HepG2 (cell line): Measurements from ENCODE around the gene FAM174C. TPM values are rescaled to one million over a fixed set of nuclear protein-coding genes. Genes with fewer than 3 reads are reported as not detected.

Experiments used
- AHR ChIP-seq: IDR thresholded peaks from 2 replicates; pipeline ENCODE4 v1.6.1; 2018; ENCODE audit warnings: missing genetic modification reagents, missing compliant biosample characterization
- ATF7-NPFF ChIP-seq: sonication (generic); formaldehyde crosslinking; IDR thresholded peaks from 2 replicates; pipeline ENCODE4 v1.8.1; 2023; ENCODE audit warnings: mild to moderate bottlenecking, low read depth, missing genetic modification reagents, moderate library complexity
- DMAP1 ChIP-seq: IDR thresholded peaks from 2 replicates; pipeline ENCODE4 v1.6.1; 2016
- HMG20B ChIP-seq: conservative IDR thresholded peaks from 2 replicates; pipeline ENCODE4 v1.6.1; 2016; ENCODE audit warnings: missing genetic modification reagents, missing compliant biosample characterization
- KMT2A ChIP-seq: sonication (generic); formaldehyde crosslinking; IDR thresholded peaks from 2 replicates; pipeline ENCODE4 v1.4.0; 2020; ENCODE audit warnings: missing genetic modification reagents
- MLLT10 ChIP-seq: sonication (generic); formaldehyde crosslinking; IDR thresholded peaks from 2 replicates; pipeline ENCODE4 v1.4.0; 2020; ENCODE audit warnings: missing genetic modification reagents
- PRDM15 ChIP-seq: sonication (generic); formaldehyde crosslinking; IDR thresholded peaks from 2 replicates; pipeline ENCODE4 v1.4.0; 2020; ENCODE audit warnings: missing genetic modification reagents
- TCF12 ChIP-seq, 2 experiments: fragments of 450-650 bp in 1 of 2; sonication (generic) in 1 of 2; formaldehyde crosslinking in 1 of 2; IDR thresholded peaks; 2 replicates each; pipeline versions ENCODE4 v1.6.1 to v1.8.0; 2017 to 2022; ENCODE audit warnings: antibody characterized with exemption in 1 of 2, mild to moderate bottlenecking in 1 of 2, missing genetic modification reagents in 1 of 2, moderate library complexity in 1 of 2
- XRCC5 ChIP-seq: fragments of 200-400 bp; formaldehyde crosslinking; optimal IDR thresholded peaks from 2 replicates; pipeline ENCODE3; 2017; ENCODE audit warnings: mild to moderate bottlenecking, low read length
- ZNF567 ChIP-seq: sonication (generic); formaldehyde crosslinking; IDR thresholded peaks from 2 replicates; pipeline ENCODE4 v1.8.1; 2023; ENCODE audit warnings: mild to moderate bottlenecking, missing genetic modification reagents, borderline replicate concordance
- ZSCAN25 ChIP-seq: sonication (generic); formaldehyde crosslinking; IDR thresholded peaks from 2 replicates; pipeline ENCODE4 v1.8.0; 2022; ENCODE audit warnings: mild to moderate bottlenecking, missing genetic modification reagents
- ZSCAN5A ChIP-seq: sonication (generic); formaldehyde crosslinking; IDR thresholded peaks from 2 replicates; pipeline ENCODE4 v1.8.0; 2022; ENCODE audit warnings: mild to moderate bottlenecking, missing genetic modification reagents, borderline replicate concordance
- polyA plus RNA-seq, 8 experiments: library from polyadenylated mRNA; depleted of rRNA in 3 of 8; stranded (reverse) in 7 of 8; unstranded in 1 of 8; fragments of >200 nt; fragmentation: Illumina TruSeq in 4 of 8; extraction: Trizol in 4 of 8; gene quantifications; 2 replicates each; pipeline versions ENCODE4 v1.2.1 to v1.2.3, GENCODE V29; 2011 to 2016; ENCODE audit warnings: low read depth in 4 of 8, missing spikeins in 1 of 8, mixed read lengths in 1 of 8; ENCODE audit not compliant: insufficient read depth in 1 of 8
- total RNA-seq, 5 experiments: library from RNA; depleted of rRNA; stranded (reverse); fragments of >200 nt; fragmentation: Illumina TruSeq; extraction: Trizol; gene quantifications; 2 replicates each; pipeline ENCODE4 v1.2.3, GENCODE V29; 2016; ENCODE audit warnings: low read depth in 1 of 5
- TF ChIP-seq, protein P1 (sequence below): sonication (generic); formaldehyde crosslinking; IDR thresholded peaks from 2 replicates; pipeline ENCODE4 v1.8.1; 2022; ENCODE audit warnings: low read depth, mild to moderate bottlenecking, missing genetic modification reagents
- TF ChIP-seq, protein P2 (sequence below): sonication (generic); formaldehyde crosslinking; IDR thresholded peaks from 2 replicates; pipeline ENCODE4 v1.5.0; 2020; ENCODE audit warnings: missing genetic modification reagents
- TF ChIP-seq, protein P3 (sequence below): sonication (generic); formaldehyde crosslinking; IDR thresholded peaks from 2 replicates; pipeline ENCODE4 v1.4.0; 2020; ENCODE audit warnings: missing genetic modification reagents, mild to moderate bottlenecking, borderline replicate concordance
- TF ChIP-seq, protein P4 (sequence below): fragments of 450-650 bp; IDR thresholded peaks from 2 replicates; pipeline ENCODE4 v1.6.1; 2016

Gene FAM174C
- total and polyA plus RNA-seq, 2 of the 13 experiments (the other 11 are each of a cell fraction or from before 2014, with no cell fraction given) = 19.5 to 31.3 TPM

DNA sequence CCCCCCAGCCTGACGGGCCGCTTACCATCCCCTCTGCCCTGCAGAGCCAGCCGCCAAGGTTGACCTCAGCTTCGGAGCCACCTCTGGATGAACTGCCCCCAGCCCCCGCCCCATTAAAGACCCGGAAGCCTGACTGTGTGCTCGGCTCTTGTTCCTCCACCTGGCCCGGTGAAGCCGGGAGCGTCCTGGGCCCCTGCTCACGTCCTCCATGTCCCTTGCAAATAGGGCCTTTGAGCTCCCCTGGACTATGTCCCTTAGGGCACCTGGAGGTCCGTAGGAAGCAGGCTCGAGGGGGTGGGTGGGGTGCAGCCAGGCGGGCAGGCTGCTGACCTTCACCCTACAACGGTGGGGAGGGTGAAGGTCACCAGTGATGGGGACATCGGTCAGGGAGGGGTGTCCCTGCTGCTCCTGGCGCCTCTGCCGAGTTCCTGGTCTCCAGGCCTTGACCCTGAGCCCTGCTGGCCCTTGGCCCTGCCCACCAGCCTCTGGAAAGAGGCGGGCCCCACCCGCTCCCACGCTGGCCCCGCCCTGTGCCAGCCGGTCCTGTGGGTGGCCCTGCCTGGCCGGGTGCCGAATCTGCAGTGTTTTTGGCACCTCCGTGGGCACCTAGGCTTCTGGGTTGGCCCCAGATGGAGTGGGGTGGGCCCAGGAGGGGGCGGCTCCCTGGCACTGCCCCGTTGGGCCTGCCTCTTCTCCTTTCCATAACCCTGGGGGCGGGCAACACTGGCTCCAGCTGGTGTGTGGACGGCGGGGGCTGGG, 30.5 kb upstream of the FAM174C start (continued):
- TF ChIP-seq, protein P1, sequence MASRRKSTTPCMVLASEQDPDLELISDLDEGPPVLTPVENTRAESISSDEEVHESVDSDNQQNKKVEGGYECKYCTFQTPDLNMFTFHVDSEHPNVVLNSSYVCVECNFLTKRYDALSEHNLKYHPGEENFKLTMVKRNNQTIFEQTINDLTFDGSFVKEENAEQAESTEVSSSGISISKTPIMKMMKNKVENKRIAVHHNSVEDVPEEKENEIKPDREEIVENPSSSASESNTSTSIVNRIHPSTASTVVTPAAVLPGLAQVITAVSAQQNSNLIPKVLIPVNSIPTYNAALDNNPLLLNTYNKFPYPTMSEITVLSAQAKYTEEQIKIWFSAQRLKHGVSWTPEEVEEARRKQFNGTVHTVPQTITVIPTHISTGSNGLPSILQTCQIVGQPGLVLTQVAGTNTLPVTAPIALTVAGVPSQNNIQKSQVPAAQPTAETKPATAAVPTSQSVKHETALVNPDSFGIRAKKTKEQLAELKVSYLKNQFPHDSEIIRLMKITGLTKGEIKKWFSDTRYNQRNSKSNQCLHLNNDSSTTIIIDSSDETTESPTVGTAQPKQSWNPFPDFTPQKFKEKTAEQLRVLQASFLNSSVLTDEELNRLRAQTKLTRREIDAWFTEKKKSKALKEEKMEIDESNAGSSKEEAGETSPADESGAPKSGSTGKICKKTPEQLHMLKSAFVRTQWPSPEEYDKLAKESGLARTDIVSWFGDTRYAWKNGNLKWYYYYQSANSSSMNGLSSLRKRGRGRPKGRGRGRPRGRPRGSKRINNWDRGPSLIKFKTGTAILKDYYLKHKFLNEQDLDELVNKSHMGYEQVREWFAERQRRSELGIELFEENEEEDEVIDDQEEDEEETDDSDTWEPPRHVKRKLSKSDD (CRISPR knock-in tag) = no peak
- peak; percentile 37; the same call in 1 of the 2 replicates for TF ChIP-seq PRDM15 (CRISPR knock-in tag)
- TF ChIP-seq ZSCAN5A (CRISPR knock-in tag) = no peak
- no peak for TF ChIP-seq ZNF567 (CRISPR knock-in tag)
- TF ChIP-seq ATF7-NPFF (CRISPR knock-in tag) = 0 out of 2 replicates have a peak, but pooled peaks have one; percentile 48
- TF ChIP-seq, protein P2, sequence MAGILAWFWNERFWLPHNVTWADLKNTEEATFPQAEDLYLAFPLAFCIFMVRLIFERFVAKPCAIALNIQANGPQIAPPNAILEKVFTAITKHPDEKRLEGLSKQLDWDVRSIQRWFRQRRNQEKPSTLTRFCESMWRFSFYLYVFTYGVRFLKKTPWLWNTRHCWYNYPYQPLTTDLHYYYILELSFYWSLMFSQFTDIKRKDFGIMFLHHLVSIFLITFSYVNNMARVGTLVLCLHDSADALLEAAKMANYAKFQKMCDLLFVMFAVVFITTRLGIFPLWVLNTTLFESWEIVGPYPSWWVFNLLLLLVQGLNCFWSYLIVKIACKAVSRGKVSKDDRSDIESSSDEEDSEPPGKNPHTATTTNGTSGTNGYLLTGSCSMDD (CRISPR knock-in tag) = no peak
- TF ChIP-seq DMAP1 (CRISPR knock-in tag) = peak; percentile 68; the same call in 1 of the 2 replicates
- no peak for TF ChIP-seq TCF12 (IDR thresholded peaks at IDR 0.05)
- TF ChIP-seq TCF12 (CRISPR knock-in tag; IDR thresholded peaks at IDR 0.05) = peak; percentile 96
- no peak for TF ChIP-seq KMT2A
- TF ChIP-seq, protein P3, sequence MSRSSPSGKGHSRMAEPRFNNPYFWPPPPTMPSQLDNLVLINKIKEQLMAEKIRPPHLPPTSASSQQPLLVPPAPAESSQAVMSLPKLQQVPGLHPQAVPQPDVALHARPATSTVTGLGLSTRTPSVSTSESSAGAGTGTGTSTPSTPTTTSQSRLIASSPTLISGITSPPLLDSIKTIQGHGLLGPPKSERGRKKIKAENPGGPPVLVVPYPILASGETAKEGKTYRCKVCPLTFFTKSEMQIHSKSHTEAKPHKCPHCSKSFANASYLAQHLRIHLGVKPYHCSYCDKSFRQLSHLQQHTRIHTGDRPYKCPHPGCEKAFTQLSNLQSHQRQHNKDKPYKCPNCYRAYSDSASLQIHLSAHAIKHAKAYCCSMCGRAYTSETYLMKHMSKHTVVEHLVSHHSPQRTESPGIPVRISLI = peak; percentile 39; the same call in 1 of the 2 replicates
- peak; percentile 85 for TF ChIP-seq ZSCAN25
- TF ChIP-seq, protein P4, sequence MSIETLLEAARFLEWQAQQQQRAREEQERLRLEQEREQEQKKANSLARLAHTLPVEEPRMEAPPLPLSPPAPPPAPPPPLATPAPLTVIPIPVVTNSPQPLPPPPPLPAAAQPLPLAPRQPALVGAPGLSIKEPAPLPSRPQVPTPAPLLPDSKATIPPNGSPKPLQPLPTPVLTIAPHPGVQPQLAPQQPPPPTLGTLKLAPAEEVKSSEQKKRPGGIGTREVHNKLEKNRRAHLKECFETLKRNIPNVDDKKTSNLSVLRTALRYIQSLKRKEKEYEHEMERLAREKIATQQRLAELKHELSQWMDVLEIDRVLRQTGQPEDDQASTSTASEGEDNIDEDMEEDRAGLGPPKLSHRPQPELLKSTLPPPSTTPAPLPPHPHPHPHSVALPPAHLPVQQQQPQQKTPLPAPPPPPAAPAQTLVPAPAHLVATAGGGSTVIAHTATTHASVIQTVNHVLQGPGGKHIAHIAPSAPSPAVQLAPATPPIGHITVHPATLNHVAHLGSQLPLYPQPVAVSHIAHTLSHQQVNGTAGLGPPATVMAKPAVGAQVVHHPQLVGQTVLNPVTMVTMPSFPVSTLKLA = no peak
- TF ChIP-seq AHR (CRISPR knock-in tag) = no peak
- 0 out of 2 replicates have a peak, but pooled peaks have one; percentile 35 for TF ChIP-seq HMG20B (CRISPR knock-in tag)
- no peak for TF ChIP-seq MLLT10 (CRISPR knock-in tag)
- TF ChIP-seq XRCC5 = peak; percentile 66
